ENCODE results near the gene STRN4.
A peak's percentile ranks its signal among the peaks of the same experiment; 100 is the strongest.

The STRN4 gene

GRCh38 chr19:46697204-46697960 lies 48.9 kb downstream of the STRN4 start:
- 0 out of 2 replicates have a peak overlapping the region, but pooled peaks have one; percentile 22 for H3K9ac ChIP-seq (ENCODE audit: low read depth, low read length)
- H3K27ac ChIP-seq (ENCODE audit: low read depth, low read length): no peak overlapping the region
- H3K4me3 ChIP-seq (ENCODE audit: low read length): peak overlapping the region; percentile 38
- H3K36me3 ChIP-seq (ENCODE audit: insufficient read depth, low read length): peaks cover 85% of the 10 kb centered on the region
- H3K4me1 ChIP-seq (ENCODE audit: insufficient read depth, low read length): peaks cover 5% of the 10 kb centered on the region
- whole genome bisulfite sequencing: 4% methylated on average over 39 of the region's 39 CpGs
- no peaks in the 10 kb centered on the region for H3K9me3 ChIP-seq (ENCODE audit: insufficient read depth, low read depth, low read length)
- H3K27me3 ChIP-seq (ENCODE audit: insufficient read depth, low read length): no peaks in the 10 kb centered on the region

- peak overlapping the region; percentile 34 for H3K4me3 ChIP-seq (ENCODE audit: low read length)
- H3K9ac ChIP-seq (ENCODE audit: low read depth, low read length): 0 out of 2 replicates have a peak overlapping the region, but pooled peaks have one; percentile 22
- 42% methylated on average over 9 of the region's 9 CpGs for WGBS
- H3K27ac ChIP-seq (ENCODE audit: low read depth, low read length): peak overlapping the region; percentile 5; the same call in 1 of the 2 replicates
- peaks cover 85% of the 10 kb centered on the region for H3K36me3 ChIP-seq (ENCODE audit: insufficient read depth, low read length)
- no peaks in the 10 kb centered on the region; the same call in 1 of the 2 replicates for H3K9me3 ChIP-seq (ENCODE audit: insufficient read depth, low read depth, low read length)
- H3K4me1 ChIP-seq (ENCODE audit: insufficient read depth, low read length): peaks cover 5% of the 10 kb centered on the region
- H3K27me3 ChIP-seq (ENCODE audit: insufficient read depth, low read length): no peaks in the 10 kb centered on the region
Observed at GRCh38 chr19:46696866-46697203, 49.4 kb downstream of the STRN4 start.

GRCh38 chr19:46696052-46696451 lies 50.2 kb downstream of the STRN4 start:
- no peaks in the 10 kb centered on the region; the same call in 1 of the 2 replicates for H3K9me3 ChIP-seq (ENCODE audit: insufficient read depth, low read depth, low read length)
- no peak overlapping the region for H3K9ac ChIP-seq (ENCODE audit: low read depth, low read length)
- H3K4me1 ChIP-seq (ENCODE audit: insufficient read depth, low read length): peaks cover 5% of the 10 kb centered on the region
- H3K36me3 ChIP-seq (ENCODE audit: insufficient read depth, low read length): peaks cover 85% of the 10 kb centered on the region
- WGBS: 84% methylated on average over 8 of the region's 10 CpGs
- H3K27ac ChIP-seq (ENCODE audit: low read depth, low read length): no peak overlapping the region
- no peak overlapping the region for H3K4me3 ChIP-seq (ENCODE audit: low read length)
- no peaks in the 10 kb centered on the region for H3K27me3 ChIP-seq (ENCODE audit: insufficient read depth, low read length)

- Histone ChIP-seq H3K36me3 (ENCODE audit: insufficient read depth, low read length) (peaks cover 83% of the 10 kb centered on the region), H3K27ac (ENCODE audit: low read depth, low read length) (no peak overlapping the region), H3K4me1 (ENCODE audit: insufficient read depth, low read length) (peaks cover 5% of the 10 kb centered on the region), H3K4me3 (ENCODE audit: low read length) (no peak overlapping the region), H3K9ac (ENCODE audit: low read depth, low read length) (no peak overlapping the region), H3K27me3 (ENCODE audit: insufficient read depth, low read length) (no peaks in the 10 kb centered on the region), H3K9me3 (ENCODE audit: insufficient read depth, low read depth, low read length) (no peaks in the 10 kb centered on the region; the same call in 1 of the 2 replicates)
- WGBS: 97% methylated on average over 22 of the region's 22 CpGs
Observed at GRCh38 chr19:46693760-46694159, 52.5 kb downstream of the STRN4 start.

- WGBS: 94% methylated on average over 4 of the region's 4 CpGs
- peaks cover 5% of the 10 kb centered on the region for H3K4me1 ChIP-seq (ENCODE audit: insufficient read depth, low read length)
- no peak overlapping the region for H3K4me3 ChIP-seq (ENCODE audit: low read length)
- H3K27ac ChIP-seq (ENCODE audit: low read depth, low read length): no peak overlapping the region
- no peaks in the 10 kb centered on the region; the same call in 1 of the 2 replicates for H3K9me3 ChIP-seq (ENCODE audit: insufficient read depth, low read depth, low read length)
- H3K27me3 ChIP-seq (ENCODE audit: insufficient read depth, low read length): no peaks in the 10 kb centered on the region
- H3K9ac ChIP-seq (ENCODE audit: low read depth, low read length): no peak overlapping the region
- peaks cover 80% of the 10 kb centered on the region for H3K36me3 ChIP-seq (ENCODE audit: insufficient read depth, low read length)
Observed at GRCh38 chr19:46692918-46693722, 53.1 kb downstream of the STRN4 start.

GRCh38 chr19:46691948-46692347 lies 54.3 kb downstream of the STRN4 start:
- WGBS: 100% methylated on average over 2 of the region's 2 CpGs

GRCh38 chr19:46691104-46691503 lies 55.1 kb downstream of the STRN4 start:
- Histone ChIP-seq H3K27ac (ENCODE audit: low read depth, low read length) (no peak overlapping the region), H3K36me3 (ENCODE audit: insufficient read depth, low read length) (peaks cover 90% of the 10 kb centered on the region), H3K4me3 (ENCODE audit: low read length) (no peak overlapping the region), H3K9me3 (ENCODE audit: insufficient read depth, low read depth, low read length) (no peaks in the 10 kb centered on the region; the same call in 1 of the 2 replicates), H3K4me1 (ENCODE audit: insufficient read depth, low read length) (no peaks in the 10 kb centered on the region), H3K27me3 (ENCODE audit: insufficient read depth, low read length) (no peaks in the 10 kb centered on the region), H3K9ac (ENCODE audit: low read depth, low read length) (no peak overlapping the region)
- WGBS: 47% methylated on average over 2 of the region's 2 CpGs

More at GRCh38 chr19:46691948-46692347, 54.3 kb downstream of the STRN4 start:
- H3K4me3 ChIP-seq (ENCODE audit: low read length): no peak overlapping the region
- H3K9ac ChIP-seq (ENCODE audit: low read depth, low read length): no peak overlapping the region
- peaks cover 4% of the 10 kb centered on the region for H3K4me1 ChIP-seq (ENCODE audit: insufficient read depth, low read length)
- H3K36me3 ChIP-seq (ENCODE audit: insufficient read depth, low read length): peaks cover 90% of the 10 kb centered on the region
- no peaks in the 10 kb centered on the region for H3K27me3 ChIP-seq (ENCODE audit: insufficient read depth, low read length)
- H3K27ac ChIP-seq (ENCODE audit: low read depth, low read length): no peak overlapping the region
- H3K9me3 ChIP-seq (ENCODE audit: insufficient read depth, low read depth, low read length): no peaks in the 10 kb centered on the region; the same call in 1 of the 2 replicates

- Histone ChIP-seq H3K4me1 (ENCODE audit: insufficient read depth, low read length) (no peaks in the 10 kb centered on the region), H3K9ac (ENCODE audit: low read depth, low read length) (no peak overlapping the region), H3K27me3 (ENCODE audit: insufficient read depth, low read length) (no peaks in the 10 kb centered on the region), H3K4me3 (ENCODE audit: low read length) (no peak overlapping the region), H3K36me3 (ENCODE audit: insufficient read depth, low read length) (peaks cover 88% of the 10 kb centered on the region), H3K9me3 (ENCODE audit: insufficient read depth, low read depth, low read length) (no peaks in the 10 kb centered on the region; the same call in 1 of the 2 replicates), H3K27ac (ENCODE audit: low read depth, low read length) (no peak overlapping the region)
- WGBS: 94% methylated on average over 14 of the region's 14 CpGs
Observed at GRCh38 chr19:46689358-46689757, 56.9 kb downstream of the STRN4 start.

- H3K4me1 ChIP-seq (ENCODE audit: insufficient read depth, low read length): no peaks in the 10 kb centered on the region
- H3K27me3 ChIP-seq (ENCODE audit: insufficient read depth, low read length): no peaks in the 10 kb centered on the region
- no peaks in the 10 kb centered on the region; the same call in 1 of the 2 replicates for H3K9me3 ChIP-seq (ENCODE audit: insufficient read depth, low read depth, low read length)
- no peak overlapping the region for H3K27ac ChIP-seq (ENCODE audit: low read depth, low read length)
- H3K4me3 ChIP-seq (ENCODE audit: low read length): no peak overlapping the region
- 96% methylated on average over 6 of the region's 6 CpGs for WGBS
- no peak overlapping the region for H3K9ac ChIP-seq (ENCODE audit: low read depth, low read length)
- H3K36me3 ChIP-seq (ENCODE audit: insufficient read depth, low read length): peaks cover 87% of the 10 kb centered on the region
Observed at GRCh38 chr19:46687438-46688145, 58.7 kb downstream of the STRN4 start.

- Histone ChIP-seq H3K27me3 (ENCODE audit: insufficient read depth, low read length) (no peaks in the 10 kb centered on the region), H3K4me1 (ENCODE audit: insufficient read depth, low read length) (no peaks in the 10 kb centered on the region), H3K9me3 (ENCODE audit: insufficient read depth, low read depth, low read length) (no peaks in the 10 kb centered on the region), H3K4me3 (ENCODE audit: low read length) (no peak overlapping the region), H3K27ac (ENCODE audit: low read depth, low read length) (no peak overlapping the region), H3K36me3 (ENCODE audit: insufficient read depth, low read length) (peaks cover 78% of the 10 kb centered on the region), H3K9ac (ENCODE audit: low read depth, low read length) (no peak overlapping the region)
- 86% methylated on average over 3 of the region's 3 CpGs for WGBS
Observed at GRCh38 chr19:46685189-46685588, 61.1 kb downstream of the STRN4 start.
